Upper lobe of right lung (tissue), 1 donor: ENCODE results near the gene GNAO1. TPM values are rescaled to one million over a fixed set of nuclear protein-coding genes. Genes with fewer than 3 reads are reported as not detected.
A peak's percentile ranks its signal among the peaks of the same experiment; 100 is the strongest.

Source experiments
- ATAC-seq: fragments of 200-7000 bp; cut with Tn5 transposase; one replicate; pipeline ENCODE4 v1.9.1; 2020; ENCODE audit warnings: mild to moderate bottlenecking, moderate library complexity
- DNase-seq: peaks from one replicate; pipeline ENCODE4 v3.0.0-alpha.2; 2020
- H3K27ac ChIP-seq: fragments of 200-600 bp; one replicate; pipeline ENCODE4 v1.8.0; 2022
- H3K27me3 ChIP-seq: fragments of 200-600 bp; one replicate; pipeline ENCODE4 v1.8.0; 2022; ENCODE audit warnings: mild to moderate bottlenecking
- H3K36me3 ChIP-seq: fragments of 200-600 bp; one replicate; pipeline ENCODE4 v1.8.0; 2022
- H3K4me1 ChIP-seq: fragments of 200-600 bp; one replicate; pipeline ENCODE4 v1.8.0; 2022
- H3K4me3 ChIP-seq: fragments of 200-600 bp; one replicate; pipeline ENCODE4 v1.8.0; 2022; ENCODE audit warnings: mild to moderate bottlenecking
- H3K9me3 ChIP-seq: fragments of 200-600 bp; one replicate; pipeline ENCODE4 v1.8.0; 2022
- CTCF ChIP-seq: fragments of 200-600 bp; IDR thresholded peaks from one replicate; pipeline ENCODE4 v1.8.0; 2022; ENCODE audit warnings: antibody characterized with exemption
- intact Hi-C: fragments of 100-400 bp; cut with DNase I; formaldehyde crosslinking; loops from one replicate; pipeline ENCODE4 v1.11.0; 2022
- total RNA-seq: library from RNA; stranded (reverse); fragmentation: NEBNext Ultra II Directional; extraction: Animal tissue kit (Norgen Biotek cat#: 25700); gene quantifications from one replicate; pipeline ENCODE4 v1.2.1, GENCODE V29; 2021
- donor health status: DM: no; HTN: yes; CAD: no; lungs with severe emphysema.

The GNAO1 gene
- total RNA-seq, 1 donor from 2014 or later, result 1.8 TPM

- no peaks in the 10 kb centered on the region for H3K9me3 ChIP-seq
- no peaks in the 10 kb centered on the region for H3K36me3 ChIP-seq
- no peaks in the 10 kb centered on the region for H3K27me3 ChIP-seq
- DNase-seq (no peak), ATAC-seq (no peak)
- no peak overlapping the region for H3K4me3 ChIP-seq
- intact Hi-C loops, result no loop called here
- H3K4me1 ChIP-seq, result no peaks in the 10 kb centered on the region
- no peak for TF ChIP-seq CTCF
- H3K27ac ChIP-seq, result no peak overlapping the region
These were observed 93.2 kb downstream of the GNAO1 start for GRCh38 chr16:56284521-56284920.

DNA sequence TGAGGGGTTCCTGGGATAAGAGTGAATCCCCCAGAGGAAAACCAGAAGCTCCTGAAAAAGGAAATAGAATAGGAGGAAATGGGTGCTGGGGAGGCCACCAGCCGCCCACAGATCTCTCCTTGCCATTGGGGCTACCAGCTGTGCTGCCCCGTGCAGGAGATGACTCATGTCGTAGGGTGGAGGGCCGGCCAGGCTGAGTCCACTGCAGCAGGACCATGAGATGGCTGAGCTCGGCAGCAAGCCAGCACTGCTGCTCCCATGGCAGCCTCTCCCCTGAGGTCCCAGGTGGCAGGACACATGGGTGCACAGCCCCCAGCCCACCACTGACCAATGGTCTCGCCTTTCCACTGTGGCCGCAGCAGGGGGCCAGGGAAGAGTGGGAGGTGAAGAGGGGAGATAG, 95.5 kb downstream of the GNAO1 start:
- no peaks in the 10 kb centered on the region for H3K4me1 ChIP-seq
- DNase-seq, result no peak

GRCh38 chr16:56288019-56288418, 96.7 kb downstream of the GNAO1 start:
- H3K4me3 ChIP-seq, result no peak overlapping the region
- DNase-seq, result peak; percentile 40
- H3K4me1 ChIP-seq, result no peaks in the 10 kb centered on the region
- no peak for ATAC-seq
- no peak for TF ChIP-seq CTCF
- intact Hi-C loops, result no loop called here
- H3K27me3 ChIP-seq, result no peaks in the 10 kb centered on the region
- no peaks in the 10 kb centered on the region for H3K36me3 ChIP-seq
- H3K9me3 ChIP-seq, result no peaks in the 10 kb centered on the region
- H3K27ac ChIP-seq, result no peak overlapping the region

More for the DNA sequence above, 95.5 kb downstream of the GNAO1 start:
- Histone ChIP-seq H3K4me3 (no peak overlapping the region), H3K27ac (no peak overlapping the region), H3K9me3 (no peaks in the 10 kb centered on the region), H3K27me3 (no peaks in the 10 kb centered on the region), H3K36me3 (no peaks in the 10 kb centered on the region)
- intact Hi-C loops, result no loop called here
- TF ChIP-seq CTCF, result no peak
- ATAC-seq, result peak; percentile 66

GRCh38 chr16:56289416-56289815, 98.1 kb downstream of the GNAO1 start:
- Histone ChIP-seq H3K36me3 (no peaks in the 10 kb centered on the region), H3K27ac (no peak overlapping the region), H3K9me3 (no peaks in the 10 kb centered on the region), H3K27me3 (no peaks in the 10 kb centered on the region), H3K4me1 (no peaks in the 10 kb centered on the region), H3K4me3 (no peak overlapping the region)
- TF ChIP-seq CTCF, result no peak
- ATAC-seq (no peak), DNase-seq (peak; percentile 26)
- intact Hi-C loops, result no loop called here

- DNase-seq (no peak), ATAC-seq (no peak)
- Histone ChIP-seq H3K4me3 (no peak overlapping the region), H3K4me1 (no peaks in the 10 kb centered on the region), H3K27ac (no peak overlapping the region), H3K9me3 (no peaks in the 10 kb centered on the region), H3K27me3 (no peaks in the 10 kb centered on the region), H3K36me3 (no peaks in the 10 kb centered on the region)
- intact Hi-C loops, result no loop called here
- TF ChIP-seq CTCF, result no peak
These were observed 98.6 kb downstream of the GNAO1 start for GRCh38 chr16:56289862-56290261.

DNA sequence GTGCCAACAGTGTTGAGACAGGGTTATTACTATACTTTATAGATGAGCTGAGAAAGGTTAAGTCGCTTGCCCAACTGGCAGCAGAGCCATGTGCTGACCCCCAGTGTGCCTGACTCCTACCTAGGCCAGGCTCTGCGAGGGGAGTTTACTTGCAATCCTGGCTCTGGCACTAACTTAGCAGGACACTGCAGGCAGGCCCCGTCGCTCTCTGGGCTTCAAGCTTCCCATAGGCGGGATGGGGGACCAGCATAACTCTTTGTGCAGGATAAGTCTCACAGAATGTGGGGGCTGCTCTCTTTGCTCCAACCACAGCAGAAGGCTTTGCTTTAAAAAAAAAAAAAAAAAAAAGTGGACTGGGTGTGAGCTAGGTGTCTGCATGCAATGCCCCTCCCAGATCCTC, 102.7 kb downstream of the GNAO1 start:
- H3K9me3 ChIP-seq, result no peaks in the 10 kb centered on the region
- ATAC-seq, result no peak
- H3K4me1 ChIP-seq, result peaks cover 1% of the 10 kb centered on the region
- H3K27ac ChIP-seq, result no peak overlapping the region
- intact Hi-C loops, result no loop called here
- DNase-seq, result no peak
- no peaks in the 10 kb centered on the region for H3K27me3 ChIP-seq
- TF ChIP-seq CTCF, result no peak
- H3K36me3 ChIP-seq, result no peaks in the 10 kb centered on the region
- no peak overlapping the region for H3K4me3 ChIP-seq
